Hepatocyte (in vitro differentiated cells): ENCODE measurements around the gene TANC1.

Source experiments
- EZH2 ChIP-seq: fragments of 200-600 bp; sonication (generic); IDR thresholded peaks from 2 replicates; pipeline ENCODE4 v1.6.1; 2016; ENCODE audit warnings: antibody characterized with exemption, mild to moderate bottlenecking, borderline replicate concordance
- EZH2phosphoT487 ChIP-seq: fragments of 200-600 bp; sonication (generic); IDR thresholded peaks from one replicate; pipeline ENCODE4 v1.6.1; 2018; ENCODE audit warnings: antibody characterized with exemption, mild to moderate bottlenecking, low read depth, moderate library complexity; ENCODE audit not compliant: unreplicated experiment, severe bottlenecking
- TF ChIP-seq, protein P1 (sequence below): fragments of 200-600 bp; sonication (generic); IDR thresholded peaks from 2 replicates; pipeline ENCODE4 v1.5.1; 2016; ENCODE audit warnings: antibody characterized with exemption, mild to moderate bottlenecking; ENCODE audit not compliant: poor library complexity

DNA sequence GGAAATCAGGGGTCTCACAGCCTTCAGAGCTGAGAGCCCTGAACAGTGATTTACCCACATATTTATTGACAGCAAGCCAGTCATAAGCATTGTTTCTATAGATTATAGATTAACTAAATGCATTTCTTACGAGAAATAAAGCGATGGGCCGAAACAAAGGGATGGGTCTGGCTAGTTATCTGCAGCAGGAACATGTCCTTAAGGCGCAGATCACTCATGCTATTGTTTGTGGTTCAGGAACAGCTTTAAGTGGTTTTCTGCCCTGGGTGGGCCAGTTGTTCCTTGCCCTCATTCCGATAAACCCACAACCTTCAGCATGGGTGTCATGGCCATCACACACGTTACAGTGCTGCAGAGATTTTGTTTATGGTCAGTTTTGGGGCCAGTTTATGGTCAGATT is 36.4 kb downstream of the TANC1 start:
- TF ChIP-seq, protein P1, sequence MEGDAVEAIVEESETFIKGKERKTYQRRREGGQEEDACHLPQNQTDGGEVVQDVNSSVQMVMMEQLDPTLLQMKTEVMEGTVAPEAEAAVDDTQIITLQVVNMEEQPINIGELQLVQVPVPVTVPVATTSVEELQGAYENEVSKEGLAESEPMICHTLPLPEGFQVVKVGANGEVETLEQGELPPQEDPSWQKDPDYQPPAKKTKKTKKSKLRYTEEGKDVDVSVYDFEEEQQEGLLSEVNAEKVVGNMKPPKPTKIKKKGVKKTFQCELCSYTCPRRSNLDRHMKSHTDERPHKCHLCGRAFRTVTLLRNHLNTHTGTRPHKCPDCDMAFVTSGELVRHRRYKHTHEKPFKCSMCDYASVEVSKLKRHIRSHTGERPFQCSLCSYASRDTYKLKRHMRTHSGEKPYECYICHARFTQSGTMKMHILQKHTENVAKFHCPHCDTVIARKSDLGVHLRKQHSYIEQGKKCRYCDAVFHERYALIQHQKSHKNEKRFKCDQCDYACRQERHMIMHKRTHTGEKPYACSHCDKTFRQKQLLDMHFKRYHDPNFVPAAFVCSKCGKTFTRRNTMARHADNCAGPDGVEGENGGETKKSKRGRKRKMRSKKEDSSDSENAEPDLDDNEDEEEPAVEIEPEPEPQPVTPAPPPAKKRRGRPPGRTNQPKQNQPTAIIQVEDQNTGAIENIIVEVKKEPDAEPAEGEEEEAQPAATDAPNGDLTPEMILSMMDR, result no peak
- TF ChIP-seq EZH2phosphoT487, result no peak
- no peak for TF ChIP-seq EZH2
